GM23248 (cell line): Measurements from ENCODE around the gene IL21R.

ENCODE experiments used
- EZH2 ChIP-seq: fragments of 200-600 bp; sonication (generic); IDR thresholded peaks from 2 replicates; pipeline ENCODE4 v1.6.1; 2018; ENCODE audit warnings: antibody characterized with exemption, mild to moderate bottlenecking; ENCODE audit not compliant: insufficient read depth, poor library complexity, severe bottlenecking
- EZH2phosphoT487 ChIP-seq: fragments of 200-600 bp; sonication (generic); IDR thresholded peaks from 2 replicates; pipeline ENCODE4 v1.6.1; 2018; ENCODE audit warnings: antibody characterized with exemption, moderate library complexity, mild to moderate bottlenecking, low read depth; ENCODE audit not compliant: insufficient read depth

DNA sequence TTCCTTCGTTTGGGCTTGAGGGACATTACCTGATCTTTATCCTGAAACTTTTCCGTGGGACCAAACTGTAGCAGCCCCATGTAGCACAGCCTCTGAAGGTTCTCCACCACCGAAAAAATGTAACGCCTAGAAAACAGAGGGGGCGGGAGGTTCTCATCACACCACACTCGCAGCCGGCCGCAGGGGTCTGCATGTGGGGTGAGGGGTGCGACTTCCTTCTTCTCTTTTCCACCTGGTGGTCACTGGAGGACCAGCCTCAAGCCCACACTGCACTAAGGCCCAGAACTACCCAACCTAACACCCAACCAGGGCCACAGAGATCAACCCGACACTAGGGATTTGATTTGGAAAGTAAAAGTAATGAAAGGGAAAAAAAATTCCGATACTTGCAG is 90.6 kb downstream of the IL21R start:
- TF ChIP-seq EZH2phosphoT487 (no peak), EZH2 (no peak)
